Measurements from ENCODE around the gene ARHGEF12.

- TF ChIP-seq CTCF (IDR thresholded peaks at IDR 0.05), result no peak
- TF ChIP-seq POLR2A (IDR thresholded peaks at IDR 0.05), result no peak
Measured at GRCh38 chr11:120383518-120384155, 47.4 kb downstream of the ARHGEF12 start.
